Measurements from ENCODE around the gene GJA5.

The GJA5 gene
- 0 reads per million in 2 donors for total RNA-seq

DNA sequence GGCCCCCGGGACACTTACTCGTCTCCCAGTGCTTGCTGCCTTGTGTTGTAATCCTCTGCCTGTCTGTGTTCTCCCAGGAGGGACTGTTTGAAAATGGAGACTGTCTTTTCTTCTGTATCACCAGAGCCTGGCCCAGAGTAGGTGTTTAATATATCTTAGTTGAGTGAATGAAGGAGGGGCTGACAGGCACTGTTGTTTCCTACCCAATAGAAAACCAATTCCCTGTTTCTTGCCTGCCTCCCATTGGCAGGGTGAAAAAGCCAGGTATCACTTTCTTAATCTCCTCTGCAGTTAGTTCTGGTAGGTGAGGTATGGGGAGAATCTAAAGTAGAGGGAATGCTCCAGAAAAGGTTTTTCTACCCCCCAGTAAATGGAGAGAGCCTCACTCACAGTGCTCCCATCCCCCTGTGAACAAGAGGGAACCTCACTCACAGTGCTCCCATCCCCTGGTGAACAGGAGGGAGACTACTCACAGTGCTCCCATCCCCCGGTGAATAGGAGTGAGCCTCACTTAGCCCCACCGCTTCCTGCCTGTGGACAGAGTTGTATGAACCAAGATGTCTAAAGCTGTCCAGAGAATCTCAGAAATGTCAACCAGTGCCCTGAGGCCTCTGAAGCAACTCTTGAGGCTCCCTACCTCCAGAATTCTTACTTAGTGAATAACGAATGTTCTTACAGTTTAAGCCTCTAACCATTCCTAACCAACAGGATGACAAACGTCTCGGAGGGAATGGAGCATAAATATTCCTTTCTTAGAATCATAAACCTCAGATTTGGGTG lies at the start of gene GJA5:
GJA5 (minus strand) TSS at position 122 of the 780 bp plus-strand sequence. CDS start 1,364 bp downstream, outside the sequence.
- DNase-seq: no peak

DNA sequence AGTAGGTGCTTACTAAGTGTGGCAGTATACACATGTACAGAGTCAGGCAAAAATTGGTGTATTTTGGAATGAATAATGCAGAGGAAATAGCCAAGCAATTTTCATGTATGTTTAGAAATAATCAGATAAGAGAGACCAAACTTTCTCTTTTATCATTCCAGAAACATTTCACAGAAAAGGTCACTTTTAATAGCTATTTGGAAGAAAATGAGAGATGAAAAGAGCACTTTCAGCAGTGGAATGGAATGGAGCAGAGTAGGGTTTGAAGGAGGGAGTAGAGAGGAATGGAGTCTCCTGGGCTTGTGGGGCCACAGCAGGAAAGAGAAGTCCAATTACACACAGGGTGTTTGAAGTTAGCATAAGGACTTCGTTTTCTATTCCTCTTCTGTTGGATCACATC lies 48.8 kb upstream of the GJA5 start:
- no peak for DNase-seq

DNA sequence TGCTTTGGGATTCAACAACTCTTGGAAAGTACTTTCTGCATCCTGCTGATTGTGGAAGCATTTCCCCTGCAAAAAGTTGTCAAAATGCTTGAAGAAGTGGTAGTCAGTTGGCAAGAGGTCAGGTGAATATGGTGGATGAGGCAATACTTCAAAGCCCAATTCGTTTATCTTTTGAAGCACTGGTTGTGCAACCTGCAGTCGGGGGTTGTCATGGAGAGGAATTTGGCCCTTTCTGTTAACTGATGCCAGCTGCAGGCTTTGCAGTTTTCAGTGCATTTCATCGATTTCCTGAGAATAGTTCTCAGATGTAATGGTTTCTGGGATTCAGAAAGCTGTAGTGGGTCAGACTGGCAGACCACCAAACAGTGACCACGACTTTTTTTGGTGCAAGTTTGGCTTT lies 47.6 kb upstream of the GJA5 start:
- no peak for DNase-seq

DNA sequence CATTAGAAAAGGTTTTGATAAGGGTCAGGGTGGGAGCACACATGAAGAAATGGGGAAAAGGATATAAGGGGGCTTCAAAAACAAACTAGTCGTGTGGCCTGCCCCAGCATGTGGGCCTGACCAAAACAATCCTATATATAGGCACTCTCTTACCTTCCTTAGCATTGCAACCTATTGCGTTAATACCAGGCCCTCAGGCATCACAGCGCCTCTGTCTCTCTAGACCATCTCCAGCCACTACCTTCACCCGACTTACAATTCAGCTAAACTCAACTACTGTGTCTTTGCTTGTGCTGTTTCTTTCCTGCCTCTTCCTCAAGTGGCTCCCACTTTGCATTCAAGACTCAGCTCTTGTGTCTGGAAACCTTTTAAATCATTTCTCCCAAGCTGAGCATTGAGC lies 47.0 kb upstream of the GJA5 start:
- no peak for DNase-seq

GRCh38 chr1:147804942-147805723 lies 44.7 kb upstream of the GJA5 start:
- no peak for DNase-seq

GRCh38 chr1:147800804-147801203 lies 40.4 kb upstream of the GJA5 start:
- DNase-seq: no peak

GRCh38 chr1:147798731-147799130 lies 38.3 kb upstream of the GJA5 start:
- no peak for DNase-seq

- no peak for DNase-seq
Observed at GRCh38 chr1:147794570-147794969, 34.2 kb upstream of the GJA5 start.

- DNase-seq: no peak
Observed at GRCh38 chr1:147791876-147792275, 31.5 kb upstream of the GJA5 start.

DNA sequence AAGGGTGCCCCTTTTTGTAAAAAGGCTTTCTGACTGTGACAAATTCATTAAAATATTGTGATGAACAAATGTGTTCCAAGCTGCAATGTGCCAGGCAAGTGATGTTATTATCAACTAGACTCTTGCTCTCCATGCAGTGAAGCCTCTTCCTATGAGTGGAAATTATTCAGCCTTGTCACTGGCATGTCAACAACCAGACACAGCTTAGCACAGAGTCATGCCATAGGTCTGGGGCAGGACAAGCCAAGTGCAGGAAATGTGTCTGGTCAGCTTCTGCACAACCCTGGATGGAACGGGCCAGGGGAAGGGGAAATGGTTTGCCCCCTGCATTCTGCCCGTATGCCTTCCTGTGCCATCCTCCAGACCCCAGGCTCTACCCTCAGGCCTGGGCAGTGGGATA lies 27.4 kb upstream of the GJA5 start:
- DNase-seq: no peak

DNA sequence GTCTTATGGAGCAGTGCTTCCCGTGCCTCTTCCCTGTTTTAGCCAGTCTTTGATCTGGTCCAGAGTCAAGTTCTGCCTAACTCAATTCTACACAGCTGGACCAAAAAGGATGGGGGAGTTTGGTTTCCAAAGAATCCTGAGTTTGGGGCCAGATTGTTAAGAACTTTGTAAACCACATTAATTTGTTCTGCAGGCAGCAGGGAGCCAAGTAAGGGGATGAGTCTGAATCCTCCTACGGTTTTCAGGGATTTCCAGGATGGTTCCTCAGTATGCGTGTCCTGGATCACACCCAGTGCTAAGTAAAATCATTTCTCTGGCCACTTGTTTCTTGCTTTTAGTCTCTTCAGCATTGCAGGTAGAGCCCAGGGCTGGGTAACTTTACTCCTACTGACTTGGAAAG lies 26.1 kb upstream of the GJA5 start:
- no peak for DNase-seq

DNA sequence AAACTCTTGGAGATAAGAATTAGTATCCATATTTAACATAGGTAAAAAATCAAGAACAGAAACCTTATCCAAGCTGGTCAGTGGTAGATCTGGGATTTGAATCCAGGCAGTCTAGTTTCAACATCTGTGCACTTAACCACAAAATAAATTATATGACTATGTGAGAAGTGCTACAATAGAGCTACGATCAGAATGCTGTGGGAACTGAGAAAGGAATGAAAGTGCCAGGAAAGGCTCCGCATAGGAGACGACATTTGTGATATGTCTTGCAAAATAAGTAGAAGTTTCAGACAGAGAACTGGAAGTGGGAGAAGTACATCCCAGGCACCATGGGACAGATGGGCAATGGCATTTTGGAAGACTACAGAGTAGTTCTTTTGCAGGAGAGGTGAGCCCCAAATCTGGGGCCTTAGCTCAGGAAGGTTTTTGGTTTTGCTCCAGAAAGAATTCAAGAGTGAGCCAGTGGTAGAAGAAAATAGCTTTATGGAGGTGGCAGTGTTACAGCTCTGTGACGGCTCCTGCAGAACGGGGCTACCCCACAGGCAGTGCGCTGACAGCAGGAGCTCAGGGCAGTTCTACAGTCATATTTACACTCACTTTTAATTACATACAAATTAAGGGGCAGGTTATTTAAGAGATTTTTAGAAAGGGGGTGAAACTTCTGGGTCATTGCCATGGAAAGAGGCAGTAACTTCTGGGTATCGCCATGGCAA lies 25.5 kb upstream of the GJA5 start:
- no peak for DNase-seq

GRCh38 chr1:147784941-147785340 lies 24.5 kb upstream of the GJA5 start:
- DNase-seq: no peak

DNA sequence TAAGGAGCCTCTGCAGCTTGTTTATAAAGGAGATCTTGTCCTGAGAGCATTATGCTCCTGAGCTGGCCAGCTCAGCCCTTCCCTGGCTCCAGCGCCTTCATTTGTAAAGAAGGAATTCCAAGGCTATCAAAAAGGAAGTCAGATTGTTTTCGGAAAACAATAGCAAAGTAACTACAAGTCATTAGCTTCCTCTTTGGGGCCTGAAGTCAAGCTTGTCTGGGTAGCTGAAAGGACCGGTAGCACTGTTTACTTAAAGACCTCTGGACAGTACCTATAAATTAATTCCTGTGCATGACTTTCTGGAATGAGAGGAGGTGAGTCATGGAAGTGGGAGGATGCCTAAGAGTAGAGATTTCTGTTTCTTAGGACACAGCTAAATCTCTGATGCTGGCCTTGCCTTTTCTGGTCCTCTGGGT lies 20.7 kb upstream of the GJA5 start:
- DNase-seq: no peak

GRCh38 chr1:147777694-147778093 lies 17.3 kb upstream of the GJA5 start:
- DNase-seq: no peak

GRCh38 chr1:147773215-147773715 lies 12.9 kb upstream of the GJA5 start:
- no peak for DNase-seq

DNA sequence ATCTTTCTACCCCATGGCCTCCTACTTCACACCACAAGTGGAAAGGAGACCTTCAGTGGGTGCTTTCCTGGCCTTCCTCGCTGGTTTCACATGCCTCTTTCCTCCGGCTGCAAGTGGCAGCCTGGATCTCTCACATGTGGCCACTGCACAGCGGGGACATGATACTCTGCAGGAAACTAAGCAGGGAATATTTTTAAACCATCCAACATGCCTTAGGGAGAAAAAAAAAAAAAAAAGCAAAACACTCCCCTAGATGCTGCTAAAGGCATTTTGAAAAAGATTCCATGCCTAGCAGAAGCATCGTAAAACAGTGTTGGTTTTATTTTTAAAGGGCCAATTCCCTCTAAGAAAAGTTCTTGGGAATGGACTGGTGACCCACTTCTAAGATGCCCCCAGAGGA lies 12.2 kb upstream of the GJA5 start:
- DNase-seq: no peak

- DNase-seq: no peak
Observed at GRCh38 chr1:147771226-147772125, 11.1 kb upstream of the GJA5 start.

- no peak for DNase-seq
Observed at GRCh38 chr1:147769106-147769505, 8.7 kb upstream of the GJA5 start.

DNA sequence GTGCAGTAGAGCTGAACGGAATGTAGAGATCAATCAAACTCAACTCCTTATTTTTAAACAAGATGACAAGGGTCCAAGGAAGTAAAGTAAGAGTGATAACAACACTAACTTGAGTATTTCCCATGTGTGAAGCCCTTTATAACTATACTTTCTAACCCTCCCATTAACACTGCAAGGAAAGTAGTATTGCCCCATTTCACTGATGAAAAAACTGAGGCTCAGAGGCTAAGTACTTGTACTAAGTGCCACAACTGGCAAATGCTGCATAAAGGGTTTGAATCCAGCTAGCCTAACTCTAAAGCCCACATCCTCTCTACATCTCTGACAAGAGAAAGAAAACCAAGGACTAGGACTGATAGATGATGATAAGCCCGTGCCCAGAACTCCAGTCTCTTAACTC lies 8.2 kb upstream of the GJA5 start:
- no peak for DNase-seq

- no peak for DNase-seq
Observed at GRCh38 chr1:147768101-147768500, 7.7 kb upstream of the GJA5 start.
